ENCODE results near the gene ISLR.

ISLR gene

GRCh38 chr15:74214324-74215021, 41.0 kb downstream of the ISLR start:
- TF ChIP-seq, protein P1, sequence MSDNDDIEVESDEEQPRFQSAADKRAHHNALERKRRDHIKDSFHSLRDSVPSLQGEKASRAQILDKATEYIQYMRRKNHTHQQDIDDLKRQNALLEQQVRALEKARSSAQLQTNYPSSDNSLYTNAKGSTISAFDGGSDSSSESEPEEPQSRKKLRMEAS (IDR thresholded peaks at IDR 0.05; ENCODE audit: low read depth, low read length): no peak
- TF ChIP-seq, protein P2, sequence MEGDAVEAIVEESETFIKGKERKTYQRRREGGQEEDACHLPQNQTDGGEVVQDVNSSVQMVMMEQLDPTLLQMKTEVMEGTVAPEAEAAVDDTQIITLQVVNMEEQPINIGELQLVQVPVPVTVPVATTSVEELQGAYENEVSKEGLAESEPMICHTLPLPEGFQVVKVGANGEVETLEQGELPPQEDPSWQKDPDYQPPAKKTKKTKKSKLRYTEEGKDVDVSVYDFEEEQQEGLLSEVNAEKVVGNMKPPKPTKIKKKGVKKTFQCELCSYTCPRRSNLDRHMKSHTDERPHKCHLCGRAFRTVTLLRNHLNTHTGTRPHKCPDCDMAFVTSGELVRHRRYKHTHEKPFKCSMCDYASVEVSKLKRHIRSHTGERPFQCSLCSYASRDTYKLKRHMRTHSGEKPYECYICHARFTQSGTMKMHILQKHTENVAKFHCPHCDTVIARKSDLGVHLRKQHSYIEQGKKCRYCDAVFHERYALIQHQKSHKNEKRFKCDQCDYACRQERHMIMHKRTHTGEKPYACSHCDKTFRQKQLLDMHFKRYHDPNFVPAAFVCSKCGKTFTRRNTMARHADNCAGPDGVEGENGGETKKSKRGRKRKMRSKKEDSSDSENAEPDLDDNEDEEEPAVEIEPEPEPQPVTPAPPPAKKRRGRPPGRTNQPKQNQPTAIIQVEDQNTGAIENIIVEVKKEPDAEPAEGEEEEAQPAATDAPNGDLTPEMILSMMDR (IDR thresholded peaks at IDR 0.05; ENCODE audit: low read depth, low read length): no peak
- TF ChIP-seq MYC (IDR thresholded peaks at IDR 0.05; ENCODE audit: low read depth, low read length): no peak
- no peak for TF ChIP-seq POLR2A (IDR thresholded peaks at IDR 0.05; ENCODE audit: extremely low read depth, insufficient read length)
- no peak for DNase-seq (ENCODE audit: low read depth)
- no peak overlapping the region for H3K4me3 ChIP-seq (ENCODE audit: low read depth, low read length)

- no peak overlapping the region for H3K4me3 ChIP-seq (ENCODE audit: low read depth, low read length)
- no peak for DNase-seq (ENCODE audit: low read depth)
- TF ChIP-seq MYC (IDR thresholded peaks at IDR 0.05; ENCODE audit: low read depth, low read length) (no peak), POLR2A (IDR thresholded peaks at IDR 0.05; ENCODE audit: extremely low read depth, insufficient read length) (no peak)
- TF ChIP-seq, protein P1 (IDR thresholded peaks at IDR 0.05; ENCODE audit: low read depth, low read length): no peak
- TF ChIP-seq, protein P2 (IDR thresholded peaks at IDR 0.05; ENCODE audit: low read depth, low read length): no peak
Measured at GRCh38 chr15:74215958-74216357, 42.4 kb downstream of the ISLR start.

DNA sequence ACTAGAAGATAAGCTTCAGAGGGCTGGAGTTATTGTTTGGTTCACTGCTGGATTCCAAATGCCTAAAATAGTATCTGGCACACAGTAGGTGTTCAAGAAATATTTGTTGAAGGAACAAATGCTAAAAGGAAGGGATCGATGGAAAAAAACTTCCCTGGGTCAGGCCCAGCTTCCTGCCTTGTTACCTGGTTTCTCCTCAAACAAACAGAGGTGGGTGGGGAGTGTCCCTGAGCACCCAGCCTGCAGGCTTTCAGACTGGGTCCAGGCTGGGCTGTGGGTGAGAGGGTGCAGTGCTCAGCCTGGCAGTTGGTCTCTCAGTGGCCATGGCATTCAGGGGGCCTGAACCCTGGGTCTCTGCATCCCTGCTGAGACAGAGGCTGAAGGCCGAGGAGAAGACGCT, 43.4 kb downstream of the ISLR start:
- no peak for DNase-seq (ENCODE audit: low read depth)
- H3K4me3 ChIP-seq (ENCODE audit: low read depth, low read length): no peak overlapping the region
- TF ChIP-seq POLR2A (IDR thresholded peaks at IDR 0.05; ENCODE audit: extremely low read depth, insufficient read length): no peak
- no peak for TF ChIP-seq MYC (IDR thresholded peaks at IDR 0.05; ENCODE audit: low read depth, low read length)
- TF ChIP-seq, protein P2 (IDR thresholded peaks at IDR 0.05; ENCODE audit: low read depth, low read length): no peak
- TF ChIP-seq, protein P1 (IDR thresholded peaks at IDR 0.05; ENCODE audit: low read depth, low read length): no peak

- TF ChIP-seq MYC (IDR thresholded peaks at IDR 0.05; ENCODE audit: low read depth, low read length): no peak
- TF ChIP-seq POLR2A (IDR thresholded peaks at IDR 0.05; ENCODE audit: extremely low read depth, insufficient read length): no peak
- TF ChIP-seq, protein P2 (IDR thresholded peaks at IDR 0.05; ENCODE audit: low read depth, low read length): no peak
- TF ChIP-seq, protein P1 (IDR thresholded peaks at IDR 0.05; ENCODE audit: low read depth, low read length): no peak
- no peak overlapping the region for H3K4me3 ChIP-seq (ENCODE audit: low read depth, low read length)
- no peak for DNase-seq (ENCODE audit: low read depth)
Measured at GRCh38 chr15:74217907-74218885, 44.7 kb downstream of the ISLR start.

- H3K4me3 ChIP-seq (ENCODE audit: low read depth, low read length): no peak overlapping the region
- DNase-seq (ENCODE audit: low read depth): no peak
- TF ChIP-seq POLR2A (IDR thresholded peaks at IDR 0.05; ENCODE audit: extremely low read depth, insufficient read length) (no peak), MYC (IDR thresholded peaks at IDR 0.05; ENCODE audit: low read depth, low read length) (no peak)
- TF ChIP-seq, protein P1 (IDR thresholded peaks at IDR 0.05; ENCODE audit: low read depth, low read length): no peak
- TF ChIP-seq, protein P2 (IDR thresholded peaks at IDR 0.05; ENCODE audit: low read depth, low read length): no peak
Measured at GRCh38 chr15:74220475-74221248, 47.2 kb downstream of the ISLR start.

Measured in NB4 (cell line).